ENCODE measurements around the gene TEX47.

DNA sequence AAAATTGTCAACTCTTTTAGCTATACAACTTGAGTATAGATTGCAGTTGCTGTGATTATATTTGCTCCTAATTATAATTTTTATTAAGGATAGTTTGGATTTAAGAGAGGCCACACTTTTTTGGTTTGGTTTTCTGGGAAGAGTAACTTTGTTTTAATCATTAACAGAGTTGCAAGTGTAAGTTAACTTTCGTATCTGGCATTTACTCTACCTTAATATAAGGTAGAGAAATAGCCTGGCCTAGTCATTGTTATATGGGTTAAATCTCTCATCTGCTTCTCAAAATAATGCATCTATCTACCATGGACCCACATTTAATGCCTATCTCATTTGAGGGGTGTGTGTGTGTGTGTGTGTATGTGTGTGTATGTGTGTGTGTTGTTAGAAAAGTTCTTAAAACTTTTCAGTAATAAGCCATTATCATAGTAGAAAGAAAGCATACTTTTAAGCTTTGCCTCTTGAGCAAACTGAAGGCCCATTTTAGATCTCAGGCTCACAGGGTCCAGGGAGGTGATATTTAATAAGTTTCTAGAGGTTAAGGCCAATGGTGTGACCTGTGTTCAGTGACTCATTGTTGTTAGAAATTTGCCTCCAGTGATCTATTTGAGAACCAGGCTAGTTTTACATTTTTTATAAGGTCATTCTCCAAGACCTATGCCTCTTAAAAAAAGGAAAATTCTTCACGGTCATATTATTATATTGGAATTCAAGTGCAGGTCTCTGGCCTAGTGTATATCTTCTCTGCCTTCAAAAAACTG is 10.9 kb upstream of the TEX47 start:
- TF ChIP-seq, protein P1, sequence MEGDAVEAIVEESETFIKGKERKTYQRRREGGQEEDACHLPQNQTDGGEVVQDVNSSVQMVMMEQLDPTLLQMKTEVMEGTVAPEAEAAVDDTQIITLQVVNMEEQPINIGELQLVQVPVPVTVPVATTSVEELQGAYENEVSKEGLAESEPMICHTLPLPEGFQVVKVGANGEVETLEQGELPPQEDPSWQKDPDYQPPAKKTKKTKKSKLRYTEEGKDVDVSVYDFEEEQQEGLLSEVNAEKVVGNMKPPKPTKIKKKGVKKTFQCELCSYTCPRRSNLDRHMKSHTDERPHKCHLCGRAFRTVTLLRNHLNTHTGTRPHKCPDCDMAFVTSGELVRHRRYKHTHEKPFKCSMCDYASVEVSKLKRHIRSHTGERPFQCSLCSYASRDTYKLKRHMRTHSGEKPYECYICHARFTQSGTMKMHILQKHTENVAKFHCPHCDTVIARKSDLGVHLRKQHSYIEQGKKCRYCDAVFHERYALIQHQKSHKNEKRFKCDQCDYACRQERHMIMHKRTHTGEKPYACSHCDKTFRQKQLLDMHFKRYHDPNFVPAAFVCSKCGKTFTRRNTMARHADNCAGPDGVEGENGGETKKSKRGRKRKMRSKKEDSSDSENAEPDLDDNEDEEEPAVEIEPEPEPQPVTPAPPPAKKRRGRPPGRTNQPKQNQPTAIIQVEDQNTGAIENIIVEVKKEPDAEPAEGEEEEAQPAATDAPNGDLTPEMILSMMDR (conservative IDR thresholded peaks at IDR 0.05; ENCODE audit: low read depth in 2 of 2), result no peak
- TF ChIP-seq EZH2 (IDR thresholded peaks at IDR 0.05; ENCODE audit: low read depth, unreplicated experiment) (no peak), POLR2AphosphoS5 (IDR thresholded peaks at IDR 0.05; ENCODE audit: low read depth) (no peak), CREB1 (CRISPR knock-in tag; IDR thresholded peaks at IDR 0.05; ENCODE audit: low read depth) (no peak), EZH2phosphoT487 (IDR thresholded peaks at IDR 0.05; ENCODE audit: unreplicated experiment) (no peak), ZNF114 (CRISPR knock-in tag; IDR thresholded peaks at IDR 0.05) (no peak), ZNF331 (CRISPR knock-in tag; IDR thresholded peaks at IDR 0.05; ENCODE audit: low read depth) (no peak), STAT1 (IDR thresholded peaks at IDR 0.05; ENCODE audit: unreplicated experiment) (no peak)
- TF ChIP-seq, protein P2, sequence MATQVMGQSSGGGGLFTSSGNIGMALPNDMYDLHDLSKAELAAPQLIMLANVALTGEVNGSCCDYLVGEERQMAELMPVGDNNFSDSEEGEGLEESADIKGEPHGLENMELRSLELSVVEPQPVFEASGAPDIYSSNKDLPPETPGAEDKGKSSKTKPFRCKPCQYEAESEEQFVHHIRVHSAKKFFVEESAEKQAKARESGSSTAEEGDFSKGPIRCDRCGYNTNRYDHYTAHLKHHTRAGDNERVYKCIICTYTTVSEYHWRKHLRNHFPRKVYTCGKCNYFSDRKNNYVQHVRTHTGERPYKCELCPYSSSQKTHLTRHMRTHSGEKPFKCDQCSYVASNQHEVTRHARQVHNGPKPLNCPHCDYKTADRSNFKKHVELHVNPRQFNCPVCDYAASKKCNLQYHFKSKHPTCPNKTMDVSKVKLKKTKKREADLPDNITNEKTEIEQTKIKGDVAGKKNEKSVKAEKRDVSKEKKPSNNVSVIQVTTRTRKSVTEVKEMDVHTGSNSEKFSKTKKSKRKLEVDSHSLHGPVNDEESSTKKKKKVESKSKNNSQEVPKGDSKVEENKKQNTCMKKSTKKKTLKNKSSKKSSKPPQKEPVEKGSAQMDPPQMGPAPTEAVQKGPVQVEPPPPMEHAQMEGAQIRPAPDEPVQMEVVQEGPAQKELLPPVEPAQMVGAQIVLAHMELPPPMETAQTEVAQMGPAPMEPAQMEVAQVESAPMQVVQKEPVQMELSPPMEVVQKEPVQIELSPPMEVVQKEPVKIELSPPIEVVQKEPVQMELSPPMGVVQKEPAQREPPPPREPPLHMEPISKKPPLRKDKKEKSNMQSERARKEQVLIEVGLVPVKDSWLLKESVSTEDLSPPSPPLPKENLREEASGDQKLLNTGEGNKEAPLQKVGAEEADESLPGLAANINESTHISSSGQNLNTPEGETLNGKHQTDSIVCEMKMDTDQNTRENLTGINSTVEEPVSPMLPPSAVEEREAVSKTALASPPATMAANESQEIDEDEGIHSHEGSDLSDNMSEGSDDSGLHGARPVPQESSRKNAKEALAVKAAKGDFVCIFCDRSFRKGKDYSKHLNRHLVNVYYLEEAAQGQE (IDR thresholded peaks at IDR 0.05; ENCODE audit: unreplicated experiment), result no peak
- TF ChIP-seq, protein P3, sequence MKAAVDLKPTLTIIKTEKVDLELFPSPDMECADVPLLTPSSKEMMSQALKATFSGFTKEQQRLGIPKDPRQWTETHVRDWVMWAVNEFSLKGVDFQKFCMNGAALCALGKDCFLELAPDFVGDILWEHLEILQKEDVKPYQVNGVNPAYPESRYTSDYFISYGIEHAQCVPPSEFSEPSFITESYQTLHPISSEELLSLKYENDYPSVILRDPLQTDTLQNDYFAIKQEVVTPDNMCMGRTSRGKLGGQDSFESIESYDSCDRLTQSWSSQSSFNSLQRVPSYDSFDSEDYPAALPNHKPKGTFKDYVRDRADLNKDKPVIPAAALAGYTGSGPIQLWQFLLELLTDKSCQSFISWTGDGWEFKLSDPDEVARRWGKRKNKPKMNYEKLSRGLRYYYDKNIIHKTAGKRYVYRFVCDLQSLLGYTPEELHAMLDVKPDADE (IDR thresholded peaks at IDR 0.05), result no peak
- TF ChIP-seq, protein P4, sequence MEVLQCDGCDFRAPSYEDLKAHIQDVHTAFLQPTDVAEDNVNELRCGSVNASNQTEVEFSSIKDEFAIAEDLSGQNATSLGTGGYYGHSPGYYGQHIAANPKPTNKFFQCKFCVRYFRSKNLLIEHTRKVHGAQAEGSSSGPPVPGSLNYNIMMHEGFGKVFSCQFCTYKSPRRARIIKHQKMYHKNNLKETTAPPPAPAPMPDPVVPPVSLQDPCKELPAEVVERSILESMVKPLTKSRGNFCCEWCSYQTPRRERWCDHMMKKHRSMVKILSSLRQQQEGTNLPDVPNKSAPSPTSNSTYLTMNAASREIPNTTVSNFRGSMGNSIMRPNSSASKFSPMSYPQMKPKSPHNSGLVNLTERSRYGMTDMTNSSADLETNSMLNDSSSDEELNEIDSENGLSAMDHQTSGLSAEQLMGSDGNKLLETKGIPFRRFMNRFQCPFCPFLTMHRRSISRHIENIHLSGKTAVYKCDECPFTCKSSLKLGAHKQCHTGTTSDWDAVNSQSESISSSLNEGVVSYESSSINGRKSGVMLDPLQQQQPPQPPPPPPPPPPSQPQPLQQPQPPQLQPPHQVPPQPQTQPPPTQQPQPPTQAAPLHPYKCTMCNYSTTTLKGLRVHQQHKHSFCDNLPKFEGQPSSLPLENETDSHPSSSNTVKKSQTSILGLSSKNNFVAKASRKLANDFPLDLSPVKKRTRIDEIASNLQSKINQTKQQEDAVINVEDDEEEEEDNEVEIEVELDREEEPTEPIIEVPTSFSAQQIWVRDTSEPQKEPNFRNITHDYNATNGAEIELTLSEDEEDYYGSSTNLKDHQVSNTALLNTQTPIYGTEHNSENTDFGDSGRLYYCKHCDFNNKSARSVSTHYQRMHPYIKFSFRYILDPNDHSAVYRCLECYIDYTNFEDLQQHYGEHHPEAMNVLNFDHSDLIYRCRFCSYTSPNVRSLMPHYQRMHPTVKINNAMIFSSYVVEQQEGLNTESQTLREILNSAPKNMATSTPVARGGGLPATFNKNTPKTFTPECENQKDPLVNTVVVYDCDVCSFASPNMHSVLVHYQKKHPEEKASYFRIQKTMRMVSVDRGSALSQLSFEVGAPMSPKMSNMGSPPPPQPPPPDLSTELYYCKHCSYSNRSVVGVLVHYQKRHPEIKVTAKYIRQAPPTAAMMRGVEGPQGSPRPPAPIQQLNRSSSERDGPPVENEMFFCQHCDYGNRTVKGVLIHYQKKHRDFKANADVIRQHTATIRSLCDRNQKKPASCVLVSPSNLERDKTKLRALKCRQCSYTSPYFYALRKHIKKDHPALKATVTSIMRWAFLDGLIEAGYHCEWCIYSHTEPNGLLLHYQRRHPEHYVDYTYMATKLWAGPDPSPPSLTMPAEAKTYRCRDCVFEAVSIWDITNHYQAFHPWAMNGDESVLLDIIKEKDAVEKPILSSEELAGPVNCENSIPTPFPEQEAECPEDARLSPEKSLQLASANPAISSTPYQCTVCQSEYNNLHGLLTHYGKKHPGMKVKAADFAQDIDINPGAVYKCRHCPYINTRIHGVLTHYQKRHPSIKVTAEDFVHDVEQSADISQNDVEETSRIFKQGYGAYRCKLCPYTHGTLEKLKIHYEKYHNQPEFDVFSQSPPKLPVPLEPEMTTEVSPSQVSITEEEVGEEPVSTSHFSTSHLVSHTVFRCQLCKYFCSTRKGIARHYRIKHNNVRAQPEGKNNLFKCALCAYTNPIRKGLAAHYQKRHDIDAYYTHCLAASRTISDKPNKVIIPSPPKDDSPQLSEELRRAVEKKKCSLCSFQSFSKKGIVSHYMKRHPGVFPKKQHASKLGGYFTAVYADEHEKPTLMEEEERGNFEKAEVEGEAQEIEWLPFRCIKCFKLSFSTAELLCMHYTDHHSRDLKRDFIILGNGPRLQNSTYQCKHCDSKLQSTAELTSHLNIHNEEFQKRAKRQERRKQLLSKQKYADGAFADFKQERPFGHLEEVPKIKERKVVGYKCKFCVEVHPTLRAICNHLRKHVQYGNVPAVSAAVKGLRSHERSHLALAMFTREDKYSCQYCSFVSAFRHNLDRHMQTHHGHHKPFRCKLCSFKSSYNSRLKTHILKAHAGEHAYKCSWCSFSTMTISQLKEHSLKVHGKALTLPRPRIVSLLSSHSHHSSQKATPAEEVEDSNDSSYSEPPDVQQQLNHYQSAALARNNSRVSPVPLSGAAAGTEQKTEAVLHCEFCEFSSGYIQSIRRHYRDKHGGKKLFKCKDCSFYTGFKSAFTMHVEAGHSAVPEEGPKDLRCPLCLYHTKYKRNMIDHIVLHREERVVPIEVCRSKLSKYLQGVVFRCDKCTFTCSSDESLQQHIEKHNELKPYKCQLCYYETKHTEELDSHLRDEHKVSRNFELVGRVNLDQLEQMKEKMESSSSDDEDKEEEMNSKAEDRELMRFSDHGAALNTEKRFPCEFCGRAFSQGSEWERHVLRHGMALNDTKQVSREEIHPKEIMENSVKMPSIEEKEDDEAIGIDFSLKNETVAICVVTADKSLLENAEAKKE (CRISPR knock-in tag; IDR thresholded peaks at IDR 0.05), result no peak
